Thoracic aorta (tissue), 2 donors: ENCODE measurements around the gene TBC1D20. TPM values are rescaled to one million over a fixed set of nuclear protein-coding genes. Genes with fewer than 3 reads are reported as not detected.

Experiments used
- ATAC-seq: fragments of 150-250 bp; one replicate; pipeline ENCODE4 v1.8.0; 2017; ENCODE audit warnings: low read depth; ENCODE audit not compliant: insufficient number of reproducible peaks, low FRiP score
- DNase-seq: peaks from one replicate; pipeline ENCODE4 v3.0.0-alpha.2; 2020; ENCODE audit warnings: low spot score
- H3K27ac ChIP-seq, 2 donors: fragments of 200-600 bp; sonication (generic); 1 replicate in 1 of 2; 2 replicates in 1 of 2; pipeline ENCODE4 v1.5.1; 2016; ENCODE audit warnings: mild to moderate bottlenecking in 2 of 2, moderate library complexity in 2 of 2
- H3K27me3 ChIP-seq: fragments of 200-600 bp; sonication (generic); replicated peaks from 2 replicates; pipeline ENCODE4 v1.6.0; 2016; ENCODE audit warnings: mild to moderate bottlenecking; ENCODE audit not compliant: insufficient read depth
- H3K36me3 ChIP-seq: fragments of 200-600 bp; sonication (generic); one replicate; pipeline ENCODE4 v1.5.1; 2016
- H3K4me1 ChIP-seq, 2 donors: fragments of 200-600 bp; sonication (generic); 1 replicate in 1 of 2; 2 replicates in 1 of 2; pipeline versions ENCODE4 v1.5.1 to v1.6.0; 2016; ENCODE audit warnings: low read depth in 2 of 2, mild to moderate bottlenecking in 1 of 2; ENCODE audit not compliant: control insufficient read depth in 1 of 2
- H3K4me3 ChIP-seq: fragments of 200-600 bp; sonication (generic); 2 replicates; pipeline ENCODE4 v1.5.1; 2016; ENCODE audit warnings: mild to moderate bottlenecking
- H3K9me3 ChIP-seq: fragments of 200-600 bp; sonication (generic); 2 replicates; pipeline ENCODE4 v1.5.1; 2016
- CTCF ChIP-seq: fragments of 200-600 bp; sonication (generic); IDR thresholded peaks from one replicate; pipeline ENCODE4 v1.5.1; 2019; ENCODE audit warnings: antibody characterized with exemption
- total RNA-seq, 2 donors: library from RNA; depleted of rRNA; stranded (reverse); fragments of >200 nt; gene quantifications; one replicate each; pipeline versions ENCODE4 v1.1.0 to v1.2.3, GENCODE V29; 2016

The TBC1D20 gene
- total RNA-seq, 2 donors from 2014 or later = 33.8 to 40.0 TPM

GRCh38 chr20:427401-427800, 34.9 kb downstream of the TBC1D20 start:
- Histone ChIP-seq H3K9me3 (no peaks in the 10 kb centered on the region), H3K36me3 (peaks cover 38% of the 10 kb centered on the region), H3K27me3 (no peaks in the 10 kb centered on the region), H3K27ac (no peak overlapping the region), H3K4me3 (no peak overlapping the region), H3K4me1 (no peaks in the 10 kb centered on the region)
- ATAC-seq (no peak), DNase-seq (no peak)
- no peak for TF ChIP-seq CTCF

DNA sequence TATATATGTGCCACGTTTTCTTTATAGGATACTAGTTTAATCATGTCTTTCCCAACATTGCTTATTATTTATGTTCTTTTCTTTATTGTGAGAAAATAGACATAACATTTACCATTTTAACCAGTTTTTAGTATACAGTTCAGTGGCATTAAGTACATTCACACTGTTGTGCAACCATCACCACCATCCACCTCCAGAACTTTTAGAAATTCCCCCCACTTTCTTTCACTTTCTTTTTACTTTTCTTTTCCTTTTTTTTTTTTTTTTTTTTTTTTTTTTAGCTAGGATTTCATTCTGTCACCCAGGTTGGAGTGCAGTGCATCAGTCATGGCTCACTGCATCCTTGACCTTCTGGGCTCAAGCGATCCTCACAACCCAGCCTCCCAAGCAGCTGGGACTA, 35.8 kb downstream of the TBC1D20 start:
- DNase-seq (no peak), ATAC-seq (no peak)

DNA sequence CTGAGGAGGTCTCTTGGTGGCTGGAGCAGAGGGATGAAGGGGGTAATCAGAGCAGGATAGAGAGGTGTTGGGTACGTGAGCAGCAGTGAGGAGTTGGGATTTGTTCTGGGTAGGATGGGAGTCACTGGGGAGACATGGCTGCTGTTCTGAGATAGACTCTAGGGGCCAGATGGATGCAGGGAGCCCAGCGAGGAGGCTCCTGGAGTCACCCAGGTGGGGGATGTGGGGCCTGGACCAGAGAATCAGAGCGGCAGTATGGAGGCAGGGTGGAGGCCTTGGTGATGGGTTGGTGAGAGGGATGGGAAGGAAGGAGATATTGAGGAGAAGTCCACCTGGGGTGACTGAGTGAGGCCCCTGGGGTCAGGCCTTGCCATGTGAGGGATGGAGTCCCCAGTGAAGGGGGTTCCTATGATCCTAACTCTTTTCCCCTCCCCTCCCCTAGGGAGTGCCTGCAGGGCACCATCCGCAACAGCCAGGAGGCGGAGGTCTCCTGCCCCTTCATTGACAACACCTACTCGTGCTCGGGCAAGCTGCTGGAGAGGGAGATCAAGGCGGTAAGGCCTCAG, 40.6 kb downstream of the TBC1D20 start:
- no peak for TF ChIP-seq CTCF
- DNase-seq (no peak), ATAC-seq (no peak)
- H3K36me3 ChIP-seq = peaks cover 56% of the 10 kb centered on the region
- no peaks in the 10 kb centered on the region for H3K4me1 ChIP-seq
- H3K27ac ChIP-seq = no peak overlapping the region
- H3K4me3 ChIP-seq = no peak overlapping the region
- H3K9me3 ChIP-seq = no peaks in the 10 kb centered on the region
- H3K27me3 ChIP-seq = no peaks in the 10 kb centered on the region

More for the DNA sequence above, 35.8 kb downstream of the TBC1D20 start:
- Histone ChIP-seq H3K9me3 (no peaks in the 10 kb centered on the region), H3K36me3 (peaks cover 46% of the 10 kb centered on the region), H3K27ac (no peak overlapping the region), H3K27me3 (no peaks in the 10 kb centered on the region), H3K4me1 (no peaks in the 10 kb centered on the region), H3K4me3 (no peak overlapping the region)
- no peak for TF ChIP-seq CTCF

DNA sequence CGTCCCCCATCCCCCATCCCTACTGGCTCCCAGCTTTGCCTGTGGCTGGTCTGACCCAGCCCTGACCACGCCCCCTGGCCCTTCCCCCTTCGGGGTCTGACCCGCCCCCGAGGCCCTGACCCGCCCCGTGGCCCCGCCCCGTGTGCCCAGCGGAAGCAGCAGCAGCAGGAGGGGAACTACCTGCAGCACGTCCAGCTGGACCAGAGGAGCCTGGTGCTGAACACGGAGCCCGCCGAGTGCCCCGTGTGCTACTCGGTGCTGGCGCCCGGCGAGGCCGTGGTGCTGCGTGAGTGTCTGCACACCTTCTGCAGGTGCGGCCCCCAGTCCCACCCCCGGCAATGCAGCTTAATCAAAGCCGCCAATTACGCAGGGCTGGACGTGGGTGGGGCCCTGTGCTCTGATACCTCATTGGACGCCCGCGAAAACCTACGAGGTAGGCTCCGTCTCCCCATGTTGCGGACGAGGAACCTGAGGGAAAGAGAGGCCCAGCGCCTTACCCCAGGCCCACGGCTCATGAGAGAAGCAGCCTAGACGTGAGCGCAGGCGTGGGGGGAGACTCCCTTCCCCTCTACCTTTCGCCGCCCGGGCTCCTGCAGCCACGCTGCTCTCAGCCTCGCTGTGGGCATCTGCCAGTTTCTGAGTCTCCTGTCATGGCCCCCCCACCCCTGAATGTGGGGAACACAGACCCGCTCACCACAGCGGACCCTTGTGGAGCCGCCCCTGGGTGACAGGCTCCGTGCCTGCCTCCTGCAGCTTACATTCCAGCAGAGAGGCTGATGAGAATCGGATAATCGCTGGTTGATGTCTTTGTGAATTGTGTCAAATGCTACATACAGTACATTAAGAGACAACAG, 41.4 kb downstream of the TBC1D20 start:
- no peaks in the 10 kb centered on the region for H3K4me1 ChIP-seq
- H3K9me3 ChIP-seq = no peaks in the 10 kb centered on the region
- H3K36me3 ChIP-seq = peaks cover 56% of the 10 kb centered on the region
- TF ChIP-seq CTCF = no peak
- H3K4me3 ChIP-seq = no peak overlapping the region
- no peaks in the 10 kb centered on the region for H3K27me3 ChIP-seq
- H3K27ac ChIP-seq = no peak overlapping the region
- DNase-seq (no peak), ATAC-seq (no peak)

GRCh38 chr20:420166-420620, 42.1 kb downstream of the TBC1D20 start:
- no peak for ATAC-seq
- Histone ChIP-seq H3K4me1 (no peaks in the 10 kb centered on the region), H3K27me3 (no peaks in the 10 kb centered on the region), H3K36me3 (peaks cover 56% of the 10 kb centered on the region), H3K27ac (no peak overlapping the region), H3K4me3 (no peak overlapping the region), H3K9me3 (no peaks in the 10 kb centered on the region)
- DNase-seq = no peak
- no peak for TF ChIP-seq CTCF
